NCI-H1436 (cell line): ENCODE results near the gene VWA8.

Experiments
- DNase-seq: peaks from one replicate; lab custom pipeline; 2025; lab: John Stamatoyannopoulos, UW

The VWA8 gene

DNA sequence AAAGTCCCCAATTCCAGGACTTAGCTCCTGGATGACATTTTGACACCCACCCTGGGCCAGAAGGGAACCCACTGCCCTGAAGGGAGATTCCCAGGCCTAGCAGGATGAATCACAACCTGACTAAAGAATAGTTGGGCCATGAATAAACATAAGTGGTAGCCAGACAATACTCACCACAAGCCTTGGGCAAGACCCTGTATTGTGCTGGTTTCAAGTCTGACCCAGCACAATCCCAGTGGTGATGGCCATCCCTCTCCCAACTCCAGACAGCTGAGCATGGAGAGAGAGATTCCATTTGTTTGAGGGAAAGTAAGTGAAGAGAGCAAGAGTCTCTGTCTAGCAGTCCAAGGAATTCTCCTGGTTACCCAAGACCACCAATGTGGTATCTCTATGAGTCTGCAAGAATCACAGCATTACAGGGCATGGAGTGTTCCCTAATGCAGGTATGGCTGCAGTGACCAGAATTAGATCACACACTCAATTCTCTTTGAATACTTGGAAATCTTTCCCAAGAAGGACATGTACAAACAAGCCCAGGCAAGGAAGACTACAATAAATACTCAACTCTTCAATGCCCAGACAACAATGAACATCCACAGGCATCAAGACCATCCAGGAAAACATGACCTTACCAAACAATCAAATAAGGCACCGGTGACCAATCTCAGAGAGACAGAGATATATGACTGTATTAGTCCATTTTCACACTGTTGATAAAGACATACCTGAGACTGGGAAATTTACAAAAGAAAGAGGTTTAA, 158.0 kb downstream of the VWA8 start:
- DNase-seq, result no peak

DNA sequence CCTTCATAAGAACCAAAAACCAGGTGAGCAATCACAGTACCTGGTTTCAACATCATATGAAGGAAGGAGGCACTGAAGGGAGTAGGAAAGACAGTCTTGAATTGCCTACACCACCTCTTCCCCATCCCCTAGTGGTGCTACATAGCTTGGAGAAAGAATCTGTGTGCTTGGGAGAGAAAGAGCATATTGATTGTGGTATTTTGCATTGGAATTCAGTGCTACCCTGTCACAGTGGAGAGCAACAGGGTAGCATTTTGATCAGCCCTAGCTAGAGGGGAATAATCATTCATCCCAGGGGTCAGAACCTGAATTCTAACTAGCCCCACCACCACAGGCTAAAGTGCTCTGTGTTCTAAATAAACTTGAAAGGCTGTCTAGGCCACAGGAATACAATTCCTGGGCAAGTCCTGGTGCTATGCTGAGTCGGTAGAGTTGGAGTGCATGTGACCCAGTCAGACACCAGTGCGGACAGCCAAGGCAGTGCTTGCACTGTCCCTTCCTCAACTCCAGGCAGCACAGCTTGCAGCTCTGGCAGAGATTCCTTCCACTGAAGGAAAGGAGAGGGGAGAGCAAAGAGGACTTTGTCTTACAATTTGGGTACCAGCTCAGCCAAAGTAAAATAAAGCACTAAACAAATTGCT, 158.7 kb downstream of the VWA8 start:
- no peak for DNase-seq

- DNase-seq, result no peak
Observed at GRCh38 chr13:41791056-41791455, 169.9 kb downstream of the VWA8 start.

GRCh38 chr13:41788552-41788951, 172.4 kb downstream of the VWA8 start:
- no peak for DNase-seq

- DNase-seq, result no peak
Observed at GRCh38 chr13:41785402-41786172, 175.3 kb downstream of the VWA8 start.

- no peak for DNase-seq
Observed at GRCh38 chr13:41782086-41782485, 178.8 kb downstream of the VWA8 start.

DNA sequence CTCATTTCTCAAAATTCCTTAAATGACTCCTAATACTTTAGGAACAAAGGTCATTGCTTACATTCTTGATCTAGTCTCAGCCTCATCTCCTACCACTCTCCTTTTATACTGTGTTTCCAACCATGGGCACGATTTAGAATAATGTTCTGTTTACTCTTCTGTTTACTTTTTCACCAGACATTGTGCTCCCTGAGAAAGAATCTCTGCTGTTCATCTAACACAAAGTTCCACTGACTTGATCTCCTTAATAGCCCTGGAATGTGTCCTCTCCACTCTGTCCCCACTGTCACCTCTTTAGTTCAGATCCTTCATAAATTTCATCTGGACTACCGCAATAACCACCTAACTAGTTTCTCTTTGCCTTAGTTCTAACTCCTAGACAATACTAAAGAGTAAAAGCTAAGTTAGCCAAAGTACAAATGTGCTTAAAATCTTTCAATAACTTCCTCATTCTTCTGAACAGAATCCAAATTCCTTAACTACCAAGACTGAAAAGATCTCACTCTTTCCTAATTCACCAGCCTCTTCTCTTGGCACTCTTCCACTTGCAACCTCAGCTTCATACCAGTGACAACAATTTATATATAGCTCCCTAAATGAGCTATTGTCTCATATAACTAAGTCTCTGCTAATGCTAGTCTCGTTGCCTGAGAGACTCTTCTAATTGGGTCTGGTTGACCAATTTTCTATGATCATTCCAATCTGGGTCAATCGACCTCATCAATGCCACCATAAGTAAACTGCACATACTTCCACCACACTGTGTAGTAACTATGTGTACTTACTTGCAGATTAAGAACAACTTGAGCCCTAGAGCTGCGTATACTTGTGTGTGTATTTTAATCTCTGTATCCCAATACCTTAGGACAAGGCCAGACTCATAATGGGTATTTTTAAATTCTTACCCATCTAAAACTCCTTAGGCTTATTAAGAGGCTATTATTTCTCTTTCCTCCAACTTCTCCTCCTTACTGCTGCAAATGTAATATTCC, 179.9 kb downstream of the VWA8 start:
- DNase-seq, result no peak

- DNase-seq, result no peak
Observed at GRCh38 chr13:41775251-41775650, 185.7 kb downstream of the VWA8 start.

DNA sequence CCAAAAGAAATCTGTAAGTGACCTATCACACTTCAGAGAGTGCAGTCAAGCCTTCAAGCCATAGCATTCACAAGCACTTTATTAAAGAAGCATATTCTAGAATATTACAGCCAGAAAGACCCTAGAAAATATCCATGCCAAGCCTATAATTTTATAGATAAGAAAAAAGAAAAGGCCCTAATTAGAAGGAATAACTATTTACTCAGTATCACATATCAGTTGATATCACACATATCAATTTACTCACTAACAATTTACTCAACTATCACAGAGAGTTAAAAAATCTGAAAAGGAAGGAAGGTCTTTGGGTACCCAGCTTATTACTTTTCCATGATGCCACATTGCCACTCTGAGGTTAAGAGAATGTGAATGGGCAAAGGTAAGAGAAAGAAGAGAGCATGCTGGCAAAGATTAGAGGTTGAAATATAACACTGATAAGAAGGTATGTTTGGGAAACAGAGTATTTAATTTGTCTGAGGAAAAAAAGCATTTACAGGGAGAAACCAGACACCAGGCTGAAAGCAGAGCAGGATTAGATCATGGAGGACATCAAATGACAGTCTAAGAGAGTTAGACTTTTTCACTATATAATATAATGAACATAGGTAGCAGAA, 186.2 kb downstream of the VWA8 start:
- DNase-seq, result no peak

GRCh38 chr13:41767801-41768200, 193.1 kb downstream of the VWA8 start:
- no peak for DNase-seq

- DNase-seq, result no peak
Observed at GRCh38 chr13:41766439-41766838, 194.5 kb downstream of the VWA8 start.

GRCh38 chr13:41765813-41766212, 195.1 kb downstream of the VWA8 start:
- DNase-seq, result no peak

DNA sequence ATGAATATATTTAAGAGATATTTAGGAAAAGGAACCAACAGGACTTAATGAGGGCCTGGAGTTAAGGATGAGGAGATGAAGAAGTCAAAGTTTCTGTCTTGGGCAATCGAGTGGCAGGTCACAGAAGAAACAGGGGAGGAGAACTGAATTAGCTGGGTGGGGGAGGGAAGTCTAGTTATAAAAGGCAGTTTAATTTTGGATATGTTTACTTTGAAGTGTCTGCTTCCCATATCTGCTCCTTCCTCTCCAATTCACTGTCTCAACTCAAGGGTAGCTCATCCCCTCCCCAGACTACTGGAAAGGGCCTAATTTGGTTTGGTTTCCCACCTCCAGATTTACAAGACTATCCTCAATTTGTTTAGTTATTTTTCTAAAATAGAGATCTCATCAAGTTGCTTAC, 195.9 kb downstream of the VWA8 start:
- DNase-seq, result no peak

- DNase-seq, result no peak
Observed at GRCh38 chr13:41764558-41764957, 196.4 kb downstream of the VWA8 start.

DNA sequence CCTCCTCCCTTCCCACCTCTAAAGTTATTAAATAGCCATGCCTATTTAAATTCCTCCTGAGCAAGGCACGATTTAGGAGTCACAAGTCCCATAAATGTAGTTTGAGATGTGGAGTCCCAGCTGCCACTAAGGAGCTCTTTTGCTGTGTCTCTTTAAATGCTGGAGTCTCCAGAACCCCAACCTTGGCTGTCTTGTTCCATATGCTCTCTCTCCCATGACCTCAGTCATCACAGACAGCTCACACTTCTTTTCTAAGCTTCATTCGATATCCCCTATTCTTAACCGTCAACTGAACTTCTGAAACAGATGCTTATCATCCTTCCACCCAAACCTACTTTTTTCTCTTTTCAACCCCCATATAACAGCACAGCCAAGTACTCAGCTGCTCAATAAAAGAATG, 197.1 kb downstream of the VWA8 start:
- DNase-seq, result no peak

DNA sequence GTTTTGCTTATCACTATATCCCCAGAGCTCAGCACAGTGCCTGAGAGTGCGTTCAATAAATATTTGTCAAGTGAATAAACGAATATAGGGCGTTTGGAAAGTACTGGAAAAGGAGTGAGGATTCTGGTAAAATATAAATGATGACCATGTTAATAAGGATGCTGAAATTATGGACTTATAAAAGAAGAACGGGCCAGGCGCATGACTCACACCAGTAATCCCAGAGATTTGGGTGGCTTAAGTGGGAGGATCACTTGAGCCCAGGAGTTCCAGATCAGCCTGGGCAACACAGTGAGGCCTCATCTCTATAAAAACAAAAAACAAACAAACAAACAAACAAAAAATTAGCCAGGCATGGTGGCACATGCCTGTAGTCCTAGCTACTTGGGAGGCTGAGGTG, 198.1 kb downstream of the VWA8 start:
- no peak for DNase-seq

DNA sequence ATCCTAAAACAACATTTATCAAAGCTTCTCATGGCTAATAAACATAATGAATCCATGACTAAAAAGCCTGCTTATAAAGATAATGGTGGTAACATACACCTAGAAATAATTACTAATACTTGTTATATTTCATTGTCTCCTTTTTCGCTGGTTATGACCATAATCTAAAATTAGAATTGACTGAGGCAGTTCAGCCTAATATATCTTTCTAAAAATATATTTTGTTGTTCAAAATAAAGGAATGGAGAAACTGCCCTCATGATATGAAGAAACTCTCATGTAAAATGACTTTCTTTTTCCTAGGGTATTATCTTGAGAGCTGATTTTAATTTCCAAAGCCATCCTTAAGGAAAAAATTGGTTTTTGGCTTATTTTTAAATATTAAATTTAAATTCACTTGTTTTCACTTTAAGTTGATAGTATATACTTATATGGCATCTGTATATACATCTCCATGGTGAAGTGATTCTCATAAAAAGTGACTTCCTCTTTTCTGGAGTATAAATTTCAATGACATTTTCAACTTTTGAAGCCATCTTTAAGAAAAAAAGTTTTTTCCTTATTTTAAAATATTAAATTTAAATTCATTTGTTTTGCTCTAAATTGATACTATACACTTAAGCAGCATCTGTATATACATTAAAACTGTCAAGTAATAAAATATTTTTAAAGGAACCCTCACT, 204.6 kb downstream of the VWA8 start:
- DNase-seq, result no peak

DNA sequence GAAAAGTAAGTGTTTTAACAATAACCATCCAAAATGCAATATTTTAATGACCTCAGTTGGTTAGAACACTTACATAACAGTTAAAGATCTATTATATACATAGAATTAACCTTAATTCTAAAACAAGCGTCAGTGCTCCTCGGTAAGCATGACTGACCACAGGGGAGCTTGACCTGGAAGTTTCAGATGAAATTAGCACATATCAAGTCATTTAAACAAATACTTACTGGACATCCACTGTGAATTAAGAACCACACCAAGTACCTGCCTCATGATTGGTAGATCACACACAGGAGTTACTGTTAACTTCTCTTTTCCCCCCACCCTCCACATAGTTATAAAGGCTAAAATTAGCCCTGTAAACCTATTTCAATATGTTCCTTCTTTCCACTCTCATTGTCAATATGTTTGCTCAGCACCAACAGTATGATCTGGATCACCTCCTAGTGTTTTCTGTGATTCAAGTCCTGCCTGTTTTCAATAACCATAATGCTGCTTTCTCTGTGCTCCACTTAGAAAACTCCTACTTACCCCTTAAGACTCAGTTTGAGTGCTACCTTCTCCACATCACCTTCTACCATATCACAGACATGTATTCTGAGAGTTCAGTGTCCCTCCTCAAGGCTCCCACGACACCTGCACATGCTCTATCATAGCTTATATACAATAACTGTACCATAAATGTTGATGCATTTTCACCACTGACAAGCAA, 209.0 kb downstream of the VWA8 start:
- DNase-seq, result no peak

DNA sequence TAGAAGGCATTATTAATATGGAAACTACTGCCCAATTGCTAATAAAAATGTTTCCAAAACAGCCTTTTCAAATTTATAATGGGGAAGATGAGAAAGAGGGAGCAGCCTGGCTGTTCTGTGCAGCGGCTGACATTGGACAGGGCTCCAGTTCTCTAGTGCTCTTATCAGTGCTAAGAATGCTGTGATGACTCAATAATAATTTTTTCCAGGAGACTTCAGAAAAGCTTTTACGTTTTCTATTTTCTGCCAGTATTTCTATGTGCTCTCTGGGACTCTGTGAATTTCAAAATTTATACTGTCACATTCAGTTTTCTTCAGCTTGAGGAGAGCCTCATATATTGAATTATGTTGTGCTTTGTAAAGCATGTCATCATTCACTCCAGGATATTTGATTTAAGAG, 209.6 kb downstream of the VWA8 start:
- no peak for DNase-seq

DNA sequence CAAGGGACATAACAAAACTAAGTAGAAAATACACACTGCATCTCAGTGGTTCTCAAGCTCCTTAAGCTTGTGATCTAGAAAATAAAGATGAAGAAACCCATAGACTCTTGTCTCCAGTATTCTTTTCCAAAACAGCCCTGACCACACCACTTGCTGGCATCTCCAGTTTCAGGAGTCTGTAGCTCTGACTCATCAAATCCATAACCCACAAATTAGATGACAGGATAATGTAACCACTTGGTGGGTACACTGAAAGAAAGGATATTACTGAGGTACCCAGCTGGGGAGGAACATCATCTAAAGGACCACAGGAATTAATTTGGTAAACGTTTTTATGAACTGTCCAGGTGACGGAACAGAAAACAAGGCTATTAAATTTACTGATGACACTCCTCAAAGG, 214.7 kb downstream of the VWA8 start:
- no peak for DNase-seq
